H9 (cell line): ENCODE results near the gene DEPDC1B. TPM values are rescaled to one million over a fixed set of nuclear protein-coding genes. Genes with fewer than 3 reads are reported as not detected.

Experiments used
- DNase-seq: peaks from one replicate; pipeline ENCODE4 v3.0.0-alpha.2; 2017
- H2AFZ ChIP-seq: one replicate; pipeline ENCODE4 v1.6.1; 2013; ENCODE audit warnings: mild to moderate bottlenecking, low read length, control low read depth, moderate library complexity
- H2AK5ac ChIP-seq: 2 replicates; pipeline ENCODE4 v1.6.1; 2013; ENCODE audit warnings: low read length, control low read depth, mixed read lengths; ENCODE audit not compliant: insufficient read length
- H2BK120ac ChIP-seq: one replicate; pipeline ENCODE4 v1.6.1; 2013; ENCODE audit warnings: low read depth, mild to moderate bottlenecking, low read length, control low read depth, inconsistent platforms; ENCODE audit not compliant: poor library complexity, severe bottlenecking
- H2BK12ac ChIP-seq: 2 replicates; pipeline ENCODE4 v1.6.1; 2013; ENCODE audit warnings: low read length, control low read depth, mixed read lengths, low read depth; ENCODE audit not compliant: insufficient read length
- H2BK15ac ChIP-seq: 2 replicates; pipeline ENCODE4 v1.6.1; 2013; ENCODE audit warnings: low read depth, low read length, control low read depth
- H2BK20ac ChIP-seq: one replicate; pipeline ENCODE4 v1.6.1; 2013; ENCODE audit warnings: low read depth, mild to moderate bottlenecking, low read length, control low read depth, inconsistent platforms; ENCODE audit not compliant: poor library complexity, severe bottlenecking
- H2BK5ac ChIP-seq: 2 replicates; pipeline ENCODE4 v1.6.1; 2013; ENCODE audit warnings: low read length, control low read depth, mixed read lengths; ENCODE audit not compliant: insufficient read length
- H3K14ac ChIP-seq: 2 replicates; pipeline ENCODE4 v1.6.1; 2013; ENCODE audit warnings: low read length, control low read depth; ENCODE audit not compliant: insufficient read depth
- H3K18ac ChIP-seq: 2 replicates; pipeline ENCODE4 v1.6.1; 2013; ENCODE audit warnings: low read depth, mild to moderate bottlenecking, mixed read lengths, low read length, control low read depth; ENCODE audit not compliant: insufficient read length
- H3K23ac ChIP-seq: 2 replicates; pipeline ENCODE4 v1.6.1; 2013; ENCODE audit warnings: low read length, control low read depth, mixed read lengths, low read depth; ENCODE audit not compliant: insufficient read length
- H3K23me2 ChIP-seq: 2 replicates; pipeline ENCODE4 v1.6.1; 2013; ENCODE audit warnings: low read depth, mild to moderate bottlenecking, mixed read lengths, low read length, control low read depth; ENCODE audit not compliant: insufficient read length, poor library complexity, severe bottlenecking
- H3K27ac ChIP-seq: 2 replicates; pipeline ENCODE4 v1.5.1; 2013; ENCODE audit warnings: low read length, control low read depth, mixed read lengths, low read depth; ENCODE audit not compliant: insufficient read length
- H3K27me3 ChIP-seq: 2 replicates; pipeline ENCODE4 v1.6.1; 2013; ENCODE audit warnings: low read length, control low read depth, inconsistent platforms; ENCODE audit not compliant: insufficient read depth
- H3K4ac ChIP-seq: 2 replicates; pipeline ENCODE4 v1.6.1; 2013; ENCODE audit warnings: low read depth, mild to moderate bottlenecking, control low read depth, inconsistent platforms, low read length, moderate library complexity
- H3K4me1 ChIP-seq: 2 replicates; pipeline ENCODE4 v1.6.1; 2013; ENCODE audit warnings: low read length, control low read depth, inconsistent platforms; ENCODE audit not compliant: insufficient read depth
- H3K4me2 ChIP-seq: 2 replicates; pipeline ENCODE4 v1.6.1; 2013; ENCODE audit warnings: low read length, control low read depth, mixed read lengths; ENCODE audit not compliant: insufficient read length, insufficient read depth
- H3K56ac ChIP-seq: 2 replicates; pipeline ENCODE4 v1.6.1; 2013; ENCODE audit warnings: low read depth, mild to moderate bottlenecking, mixed read lengths, low read length, control low read depth; ENCODE audit not compliant: insufficient read length
- H3K79me1 ChIP-seq: 2 replicates; pipeline ENCODE4 v1.6.1; 2013; ENCODE audit warnings: low read depth, mild to moderate bottlenecking, moderate library complexity, low read length, control low read depth, inconsistent platforms; ENCODE audit not compliant: insufficient read depth, poor library complexity, severe bottlenecking
- H3K79me2 ChIP-seq: 2 replicates; pipeline ENCODE4 v1.6.1; 2013; ENCODE audit warnings: low read length, control low read depth, inconsistent platforms; ENCODE audit not compliant: insufficient read depth
- H3K9ac ChIP-seq: 2 replicates; pipeline ENCODE4 v1.6.1; 2013; ENCODE audit warnings: low read length, control low read depth, mixed read lengths; ENCODE audit not compliant: insufficient read length; ENCODE audit errors: extremely low read depth
- H3K9me3 ChIP-seq: one replicate; pipeline ENCODE4 v1.6.1; 2013; ENCODE audit warnings: low read depth, low read length, inconsistent platforms; ENCODE audit not compliant: control insufficient read depth
- H3T11ph ChIP-seq: one replicate; pipeline ENCODE4 v1.6.1; 2013; ENCODE audit warnings: mild to moderate bottlenecking, low read length, control low read depth, inconsistent platforms
- H4K20me1 ChIP-seq: one replicate; pipeline ENCODE4 v1.6.1; 2013; ENCODE audit not compliant: control insufficient read depth, insufficient read length, insufficient read depth
- H4K5ac ChIP-seq: 2 replicates; pipeline ENCODE4 v1.6.1; 2013; ENCODE audit warnings: low read depth, mild to moderate bottlenecking, mixed read lengths, low read length, control low read depth; ENCODE audit not compliant: insufficient read length
- H4K8ac ChIP-seq: replicated peaks from 2 replicates; pipeline ENCODE4 v1.6.1; 2013; ENCODE audit warnings: low read length, control low read depth, mixed read lengths, low read depth; ENCODE audit not compliant: insufficient read length
- H4K91ac ChIP-seq: 2 replicates; pipeline ENCODE4 v1.6.1; 2013; ENCODE audit warnings: low read depth, mild to moderate bottlenecking, moderate library complexity, mixed read lengths, low read length, control low read depth; ENCODE audit not compliant: insufficient read length
- H3K27ac Mint-ChIP-seq, 3 experiments: 2 replicates in 2 of 3; 3 replicates in 1 of 3; pipeline ENCODE4 v1.8.0; 2020 to 2021; ENCODE audit warnings: mixed read lengths in 3 of 3, mild to moderate bottlenecking in 1 of 3, moderate library complexity in 1 of 3
- H3K27me3 Mint-ChIP-seq: 2 replicates; pipeline ENCODE4 v1.8.0; 2021; ENCODE audit warnings: low read depth, mild to moderate bottlenecking, moderate library complexity, mixed read lengths
- H3K36me3 Mint-ChIP-seq, 3 experiments: 2 replicates in 2 of 3; 3 replicates in 1 of 3; pipeline ENCODE4 v1.8.0; 2020 to 2021; ENCODE audit warnings: low read depth in 3 of 3, mixed read lengths in 3 of 3; ENCODE audit not compliant: insufficient read depth in 1 of 3
- H3K4me1 Mint-ChIP-seq, 2 experiments: 2 replicates each; pipeline ENCODE4 v1.8.0; 2020; ENCODE audit warnings: mixed read lengths in 2 of 2
- H3K4me3 Mint-ChIP-seq, 2 experiments: 2 replicates in 1 of 2; 3 replicates in 1 of 2; pipeline ENCODE4 v1.8.0; 2020 to 2021; ENCODE audit warnings: mild to moderate bottlenecking in 2 of 2, mixed read lengths in 2 of 2, moderate library complexity in 1 of 2
- H3K9me3 Mint-ChIP-seq, 2 experiments: 2 replicates in 1 of 2; 3 replicates in 1 of 2; pipeline ENCODE4 v1.8.0; 2020; ENCODE audit warnings: mild to moderate bottlenecking in 2 of 2, mixed read lengths in 2 of 2, moderate library complexity in 1 of 2
- CTCF ChIP-seq: fragments of 200-600 bp; sonication (generic); conservative IDR thresholded peaks from 3 replicates; pipeline ENCODE4 v1.8.0; 2021; ENCODE audit warnings: antibody characterized with exemption, mild to moderate bottlenecking
- WGBS: extraction: QIAGEN DNeasy Blood & Tissue Kit; methylation state at CpG from one replicate; pipeline ENCODE4 v1.1.7; 2013; ENCODE audit warnings: missing lambda C conversion rate, low lambda C conversion rate, mixed read lengths; ENCODE audit not compliant: insufficient read length; ENCODE audit errors: extremely low coverage; 5-methylcytosine and 5-hydroxymethylcytosine counted together
- total RNA-seq: library from RNA; stranded (reverse); gene quantifications from 2 replicates; pipeline ENCODE4 v1.2.1, GENCODE V29; 2021

DEPDC1B gene
- total RNA-seq, 1 experiment from 2014 or later, result 49.0 TPM

DNA sequence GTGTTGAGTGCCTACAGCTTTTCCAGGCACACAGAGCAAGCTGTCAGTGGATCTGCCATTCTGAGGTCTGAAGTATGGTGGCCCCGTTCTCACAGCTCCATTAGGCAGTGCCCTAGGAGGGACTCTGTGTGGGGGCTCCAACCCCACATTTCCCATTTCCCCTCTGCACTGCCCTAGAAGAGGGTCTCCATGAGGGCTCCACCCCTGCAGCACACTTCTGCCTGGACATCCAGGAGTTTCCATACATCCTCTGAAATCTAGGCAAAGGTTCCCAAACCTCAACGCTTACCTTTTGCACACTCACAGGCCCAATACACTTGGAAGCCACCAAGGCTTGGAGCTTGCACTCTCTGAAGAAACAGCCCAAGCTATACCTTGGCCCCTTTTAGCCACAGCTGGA, 131.3 kb downstream of the DEPDC1B start:
- no peak overlapping the region for H2BK120ac ChIP-seq
- no peak overlapping the region for H2BK12ac ChIP-seq
- no peaks in the 10 kb centered on the region for H3K79me2 ChIP-seq
- H3K79me1 ChIP-seq, result no peaks in the 10 kb centered on the region
- H3T11ph ChIP-seq, result no peak overlapping the region
- no peak overlapping the region for H4K8ac ChIP-seq
- H4K20me1 ChIP-seq, result no peaks in the 10 kb centered on the region
- no peak overlapping the region for H3K27ac ChIP-seq
- H3K4me2 ChIP-seq, result no peak overlapping the region
- no peak overlapping the region for H3K23ac ChIP-seq
- H3K27ac Mint-ChIP-seq, result no peak overlapping the region
- WGBS, result no CpG with 5 or more reads among the region's 2 CpGs
- no peak overlapping the region for H3K14ac ChIP-seq
- H3K4me1 Mint-ChIP-seq, result no peaks in the 10 kb centered on the region
- no peak overlapping the region for H4K5ac ChIP-seq
- no peak overlapping the region for H2BK5ac ChIP-seq
- no peak overlapping the region for H4K91ac ChIP-seq
- no peak overlapping the region for H3K56ac ChIP-seq
- peaks cover 19 to 28% (median 24%) of the 10 kb centered on the region in 3 experiments for H3K36me3 Mint-ChIP-seq
- no peak for DNase-seq
- H3K4me1 ChIP-seq, result no peaks in the 10 kb centered on the region
- H3K4ac ChIP-seq, result no peak overlapping the region
- peaks cover 4% of the 10 kb centered on the region for H3K27me3 Mint-ChIP-seq
- H3K18ac ChIP-seq, result no peak overlapping the region
- no peak overlapping the region for H2AFZ ChIP-seq
- no peaks in the 10 kb centered on the region for H3K23me2 ChIP-seq
- H3K4me3 Mint-ChIP-seq, result no peak overlapping the region
- H2AK5ac ChIP-seq, result no peak overlapping the region
- H3K27me3 ChIP-seq, result no peaks in the 10 kb centered on the region
- H3K9ac ChIP-seq, result no peak overlapping the region
- H3K9me3 ChIP-seq, result peaks cover 13% of the 10 kb centered on the region
- no peak overlapping the region for H2BK15ac ChIP-seq
- no peak for TF ChIP-seq CTCF
- H2BK20ac ChIP-seq, result no peak overlapping the region
- peaks cover 40 to 41% of the 10 kb centered on the region in 2 experiments for H3K9me3 Mint-ChIP-seq
